HK-2 (cell line): Measurements from ENCODE around the gene SCP2.

Source experiments
- DNase-seq: peaks from one replicate; pipeline ENCODE4 v3.0.0-alpha.2; 2018; ENCODE audit not compliant: unreplicated experiment

Gene SCP2

GRCh38 chr1:53082826-53083455 lies 155.9 kb downstream of the SCP2 start:
- DNase-seq: no peak

GRCh38 chr1:53083636-53084588 lies 156.8 kb downstream of the SCP2 start:
- no peak for DNase-seq

- DNase-seq: no peak
Measured at GRCh38 chr1:53084589-53084971, 157.5 kb downstream of the SCP2 start.

- no peak for DNase-seq
Measured at GRCh38 chr1:53085405-53085804, 158.3 kb downstream of the SCP2 start.

- DNase-seq: no peak
Measured at GRCh38 chr1:53086491-53087070, 159.5 kb downstream of the SCP2 start.

GRCh38 chr1:53087332-53088285 lies 160.5 kb downstream of the SCP2 start:
- no peak for DNase-seq

GRCh38 chr1:53088616-53089300 lies 161.7 kb downstream of the SCP2 start:
- DNase-seq: no peak

- DNase-seq: no peak
Measured at GRCh38 chr1:53089478-53090226, 162.6 kb downstream of the SCP2 start.

GRCh38 chr1:53090227-53091147 lies 163.4 kb downstream of the SCP2 start:
- DNase-seq: no peak

- peak; percentile 21 for DNase-seq
Measured at GRCh38 chr1:53091841-53092645, 165.0 kb downstream of the SCP2 start.

GRCh38 chr1:53092659-53093450 lies 165.8 kb downstream of the SCP2 start:
- DNase-seq: no peak

GRCh38 chr1:53093451-53093754 lies 166.3 kb downstream of the SCP2 start:
- no peak for DNase-seq

- no peak for DNase-seq
Measured at GRCh38 chr1:53093778-53094532, 166.9 kb downstream of the SCP2 start.

- DNase-seq: no peak
Measured at GRCh38 chr1:53094533-53094919, 167.4 kb downstream of the SCP2 start.
